ENCODE results near the gene CDH18. TPM values are rescaled to one million over a fixed set of nuclear protein-coding genes. Genes with fewer than 3 reads are reported as not detected.

CDH18 gene
- total and polyA plus RNA-seq, 4 donors: 0.03 to 2.4 TPM; not detected in 2

GRCh38 chr5:20032896-20033295 lies 44.9 kb upstream of the CDH18 start:
- Histone ChIP-seq H3K9ac (ENCODE audit: insufficient read depth in 1 of 2, low read length in 2 of 2) (no peak overlapping the region), H3K4me3 (no peak overlapping the region), H3K4me1 (ENCODE audit: control insufficient read depth in 5 of 5, insufficient read depth in 5 of 5, low read length in 5 of 5) (no peaks in the 10 kb centered on the region), H3K36me3 (ENCODE audit: control insufficient read depth in 4 of 4, insufficient read depth in 4 of 4, low read length in 4 of 4) (no peaks in the 10 kb centered on the region), H3K9me3 (ENCODE audit: control insufficient read depth in 4 of 4, insufficient read depth in 3 of 4, low read length in 3 of 4) (no peaks in the 10 kb centered on the region), H3K27me3 (ENCODE audit: control insufficient read depth in 3 of 3, insufficient read depth in 3 of 3, low read length in 2 of 3) (no peaks in the 10 kb centered on the region), H3K27ac (ENCODE audit: low read depth in 1 of 2, low read length in 1 of 2) (no peak overlapping the region)
- ATAC-seq (ENCODE audit: insufficient read depth, low FRiP score): no peak
- WGBS, 2 donors: 8 to 19% methylated on average over 2 of the region's 2 CpGs
- DNase-seq: peak in 2 of 3 donors; percentile 13 to 18
- TF ChIP-seq, protein P1, sequence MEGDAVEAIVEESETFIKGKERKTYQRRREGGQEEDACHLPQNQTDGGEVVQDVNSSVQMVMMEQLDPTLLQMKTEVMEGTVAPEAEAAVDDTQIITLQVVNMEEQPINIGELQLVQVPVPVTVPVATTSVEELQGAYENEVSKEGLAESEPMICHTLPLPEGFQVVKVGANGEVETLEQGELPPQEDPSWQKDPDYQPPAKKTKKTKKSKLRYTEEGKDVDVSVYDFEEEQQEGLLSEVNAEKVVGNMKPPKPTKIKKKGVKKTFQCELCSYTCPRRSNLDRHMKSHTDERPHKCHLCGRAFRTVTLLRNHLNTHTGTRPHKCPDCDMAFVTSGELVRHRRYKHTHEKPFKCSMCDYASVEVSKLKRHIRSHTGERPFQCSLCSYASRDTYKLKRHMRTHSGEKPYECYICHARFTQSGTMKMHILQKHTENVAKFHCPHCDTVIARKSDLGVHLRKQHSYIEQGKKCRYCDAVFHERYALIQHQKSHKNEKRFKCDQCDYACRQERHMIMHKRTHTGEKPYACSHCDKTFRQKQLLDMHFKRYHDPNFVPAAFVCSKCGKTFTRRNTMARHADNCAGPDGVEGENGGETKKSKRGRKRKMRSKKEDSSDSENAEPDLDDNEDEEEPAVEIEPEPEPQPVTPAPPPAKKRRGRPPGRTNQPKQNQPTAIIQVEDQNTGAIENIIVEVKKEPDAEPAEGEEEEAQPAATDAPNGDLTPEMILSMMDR (IDR thresholded peaks at IDR 0.05; ENCODE audit: control extremely low read depth, extremely low read depth): no peak

- H3K27ac ChIP-seq (ENCODE audit: low read depth in 1 of 2, low read length in 1 of 2): no peak overlapping the region
- H3K9ac ChIP-seq (ENCODE audit: insufficient read depth in 1 of 2, low read length in 2 of 2): no peak overlapping the region
- TF ChIP-seq, protein P1 (IDR thresholded peaks at IDR 0.05; ENCODE audit: control extremely low read depth, extremely low read depth): no peak
- no peaks in the 10 kb centered on the region for H3K27me3 ChIP-seq (ENCODE audit: control insufficient read depth in 3 of 3, insufficient read depth in 3 of 3, low read length in 2 of 3)
- H3K4me1 ChIP-seq (ENCODE audit: control insufficient read depth in 5 of 5, insufficient read depth in 5 of 5, low read length in 5 of 5): no peaks in the 10 kb centered on the region
- H3K36me3 ChIP-seq (ENCODE audit: control insufficient read depth in 4 of 4, insufficient read depth in 4 of 4, low read length in 4 of 4): no peaks in the 10 kb centered on the region
- H3K4me3 ChIP-seq: no peak overlapping the region
- no peak for ATAC-seq (ENCODE audit: insufficient read depth, low FRiP score)
- no peaks in the 10 kb centered on the region for H3K9me3 ChIP-seq (ENCODE audit: control insufficient read depth in 4 of 4, insufficient read depth in 3 of 4, low read length in 3 of 4)
- DNase-seq: no peak
Measured at GRCh38 chr5:20030125-20030524, 42.1 kb upstream of the CDH18 start.

- no peak for ATAC-seq (ENCODE audit: insufficient read depth, low FRiP score)
- Histone ChIP-seq H3K9ac (ENCODE audit: insufficient read depth in 1 of 2, low read length in 2 of 2) (no peak overlapping the region), H3K36me3 (ENCODE audit: control insufficient read depth in 4 of 4, insufficient read depth in 4 of 4, low read length in 4 of 4) (no peaks in the 10 kb centered on the region), H3K27ac (ENCODE audit: low read depth in 1 of 2, low read length in 1 of 2) (no peak overlapping the region), H3K4me1 (ENCODE audit: control insufficient read depth in 5 of 5, insufficient read depth in 5 of 5, low read length in 5 of 5) (no peaks in the 10 kb centered on the region), H3K27me3 (ENCODE audit: control insufficient read depth in 3 of 3, insufficient read depth in 3 of 3, low read length in 2 of 3) (no peaks in the 10 kb centered on the region), H3K4me3 (no peak overlapping the region), H3K9me3 (ENCODE audit: control insufficient read depth in 4 of 4, insufficient read depth in 3 of 4, low read length in 3 of 4) (no peaks in the 10 kb centered on the region)
- TF ChIP-seq, protein P1 (IDR thresholded peaks at IDR 0.05; ENCODE audit: control extremely low read depth, extremely low read depth): no peak
- peak in 2 of 3 donors; percentile 52 to 80 for DNase-seq
- 52 to 53% methylated on average over 3 of the region's 3 CpGs for WGBS, 2 donors
Measured at GRCh38 chr5:20029266-20029665, 41.3 kb upstream of the CDH18 start.

GRCh38 chr5:20028506-20028905 lies 40.5 kb upstream of the CDH18 start:
- no peaks in the 10 kb centered on the region for H3K27me3 ChIP-seq (ENCODE audit: control insufficient read depth in 3 of 3, insufficient read depth in 3 of 3, low read length in 2 of 3)
- no peak overlapping the region for H3K4me3 ChIP-seq
- ATAC-seq (ENCODE audit: insufficient read depth, low FRiP score) (no peak), DNase-seq (no peak)
- 82 to 84% methylated on average over 6 of the region's 6 CpGs for WGBS, 2 donors
- H3K9ac ChIP-seq (ENCODE audit: insufficient read depth in 1 of 2, low read length in 2 of 2): no peak overlapping the region
- TF ChIP-seq, protein P1 (IDR thresholded peaks at IDR 0.05; ENCODE audit: control extremely low read depth, extremely low read depth): no peak
- no peaks in the 10 kb centered on the region for H3K9me3 ChIP-seq (ENCODE audit: control insufficient read depth in 4 of 4, insufficient read depth in 3 of 4, low read length in 3 of 4)
- H3K27ac ChIP-seq (ENCODE audit: low read depth in 1 of 2, low read length in 1 of 2): no peak overlapping the region
- H3K4me1 ChIP-seq (ENCODE audit: control insufficient read depth in 5 of 5, insufficient read depth in 5 of 5, low read length in 5 of 5): no peaks in the 10 kb centered on the region
- no peaks in the 10 kb centered on the region for H3K36me3 ChIP-seq (ENCODE audit: control insufficient read depth in 4 of 4, insufficient read depth in 4 of 4, low read length in 4 of 4)

Data from lung (tissue), 12 donors.